ENCODE measurements around the gene SOCS3. TPM values are rescaled to one million over a fixed set of nuclear protein-coding genes. Genes with fewer than 3 reads are reported as not detected.

The SOCS3 gene
- total and polyA plus RNA-seq, 10 of the 15 experiments (the other 5 are each of a cell fraction or from before 2014, with no cell fraction given) = 0.05 to 3.9 (median 1.0) TPM

GRCh38 chr17:78387977-78388941, 28.4 kb upstream of the SOCS3 start (continued):
- TF ChIP-seq PKNOX1 (IDR thresholded peaks at IDR 0.05) = no peak
- TF ChIP-seq POU2F2 (IDR thresholded peaks at IDR 0.05; ENCODE audit: borderline replicate concordance, low read depth, low read length) = no peak
- 0 out of 2 replicates have a peak, but pooled peaks have one; percentile 7 for TF ChIP-seq ZNF384 (IDR thresholded peaks at IDR 0.05; ENCODE audit: borderline replicate concordance, low read depth, low read length)
- no peak for TF ChIP-seq POLR2A (IDR thresholded peaks at IDR 0.05; ENCODE audit: low read depth, low read length)
- peak; percentile 58 to 66 for TF ChIP-seq BHLHE40 (IDR thresholded peaks at IDR 0.05; ENCODE audit: borderline replicate concordance in 1 of 2, low read depth in 2 of 2, low read length in 1 of 2)
- TF ChIP-seq BCL11A (IDR thresholded peaks at IDR 0.05; ENCODE audit: low read depth, low read length) = 0 out of 2 replicates have a peak, but pooled peaks have one; percentile 38
- TF ChIP-seq HDAC2 (IDR thresholded peaks at IDR 0.05) = no peak
- TF ChIP-seq BCL3 (IDR thresholded peaks at IDR 0.05; ENCODE audit: borderline replicate concordance, insufficient read depth, low read depth, low read length, poor library complexity, severe bottlenecking) = no peak
- TF ChIP-seq CREB1 (IDR thresholded peaks at IDR 0.05; ENCODE audit: low read depth) = peak; percentile 63
- peak; percentile 25; the same call in 1 of the 2 replicates for TF ChIP-seq FOXM1 (IDR thresholded peaks at IDR 0.05; ENCODE audit: low read depth, low read length)
- no peak for TF ChIP-seq YY1 (IDR thresholded peaks at IDR 0.05; ENCODE audit: low read depth, low read length)
- peak; percentile 61 for TF ChIP-seq IKZF1 (conservative IDR thresholded peaks at IDR 0.05)
- TF ChIP-seq JUND (IDR thresholded peaks at IDR 0.05; ENCODE audit: low read depth, low read length) = no peak
- TF ChIP-seq SMARCA5 (IDR thresholded peaks at IDR 0.05) = no peak
- no peak for TF ChIP-seq RBBP5 (conservative IDR thresholded peaks at IDR 0.05)
- no peak for TF ChIP-seq ASH2L (IDR thresholded peaks at IDR 0.05; ENCODE audit: borderline replicate concordance, low read depth)
- no peak for TF ChIP-seq NFYB (IDR thresholded peaks at IDR 0.05; ENCODE audit: insufficient read depth, low read depth, low read length)
- TF ChIP-seq, protein P1, sequence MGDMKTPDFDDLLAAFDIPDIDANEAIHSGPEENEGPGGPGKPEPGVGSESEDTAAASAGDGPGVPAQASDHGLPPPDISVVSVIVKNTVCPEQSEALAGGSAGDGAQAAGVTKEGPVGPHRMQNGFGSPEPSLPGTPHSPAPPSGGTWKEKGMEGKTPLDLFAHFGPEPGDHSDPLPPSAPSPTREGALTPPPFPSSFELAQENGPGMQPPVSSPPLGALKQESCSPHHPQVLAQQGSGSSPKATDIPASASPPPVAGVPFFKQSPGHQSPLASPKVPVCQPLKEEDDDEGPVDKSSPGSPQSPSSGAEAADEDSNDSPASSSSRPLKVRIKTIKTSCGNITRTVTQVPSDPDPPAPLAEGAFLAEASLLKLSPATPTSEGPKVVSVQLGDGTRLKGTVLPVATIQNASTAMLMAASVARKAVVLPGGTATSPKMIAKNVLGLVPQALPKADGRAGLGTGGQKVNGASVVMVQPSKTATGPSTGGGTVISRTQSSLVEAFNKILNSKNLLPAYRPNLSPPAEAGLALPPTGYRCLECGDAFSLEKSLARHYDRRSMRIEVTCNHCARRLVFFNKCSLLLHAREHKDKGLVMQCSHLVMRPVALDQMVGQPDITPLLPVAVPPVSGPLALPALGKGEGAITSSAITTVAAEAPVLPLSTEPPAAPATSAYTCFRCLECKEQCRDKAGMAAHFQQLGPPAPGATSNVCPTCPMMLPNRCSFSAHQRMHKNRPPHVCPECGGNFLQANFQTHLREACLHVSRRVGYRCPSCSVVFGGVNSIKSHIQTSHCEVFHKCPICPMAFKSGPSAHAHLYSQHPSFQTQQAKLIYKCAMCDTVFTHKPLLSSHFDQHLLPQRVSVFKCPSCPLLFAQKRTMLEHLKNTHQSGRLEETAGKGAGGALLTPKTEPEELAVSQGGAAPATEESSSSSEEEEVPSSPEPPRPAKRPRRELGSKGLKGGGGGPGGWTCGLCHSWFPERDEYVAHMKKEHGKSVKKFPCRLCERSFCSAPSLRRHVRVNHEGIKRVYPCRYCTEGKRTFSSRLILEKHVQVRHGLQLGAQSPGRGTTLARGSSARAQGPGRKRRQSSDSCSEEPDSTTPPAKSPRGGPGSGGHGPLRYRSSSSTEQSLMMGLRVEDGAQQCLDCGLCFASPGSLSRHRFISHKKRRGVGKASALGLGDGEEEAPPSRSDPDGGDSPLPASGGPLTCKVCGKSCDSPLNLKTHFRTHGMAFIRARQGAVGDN (IDR thresholded peaks at IDR 0.05) = 0 out of 2 replicates have a peak, but pooled peaks have one; percentile 15
- TF ChIP-seq, protein P2, sequence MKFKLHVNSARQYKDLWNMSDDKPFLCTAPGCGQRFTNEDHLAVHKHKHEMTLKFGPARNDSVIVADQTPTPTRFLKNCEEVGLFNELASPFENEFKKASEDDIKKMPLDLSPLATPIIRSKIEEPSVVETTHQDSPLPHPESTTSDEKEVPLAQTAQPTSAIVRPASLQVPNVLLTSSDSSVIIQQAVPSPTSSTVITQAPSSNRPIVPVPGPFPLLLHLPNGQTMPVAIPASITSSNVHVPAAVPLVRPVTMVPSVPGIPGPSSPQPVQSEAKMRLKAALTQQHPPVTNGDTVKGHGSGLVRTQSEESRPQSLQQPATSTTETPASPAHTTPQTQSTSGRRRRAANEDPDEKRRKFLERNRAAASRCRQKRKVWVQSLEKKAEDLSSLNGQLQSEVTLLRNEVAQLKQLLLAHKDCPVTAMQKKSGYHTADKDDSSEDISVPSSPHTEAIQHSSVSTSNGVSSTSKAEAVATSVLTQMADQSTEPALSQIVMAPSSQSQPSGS (IDR thresholded peaks at IDR 0.05; ENCODE audit: low read length) = peak; percentile 72; the same call in 1 of the 2 replicates
- TF ChIP-seq RCOR1 (conservative IDR thresholded peaks at IDR 0.05; ENCODE audit: low read depth, low read length) = no peak
- TF ChIP-seq ZBED1 (IDR thresholded peaks at IDR 0.05; ENCODE audit: borderline replicate concordance) = peak; percentile 64; the same call in 1 of the 2 replicates
